ENCODE measurements around the gene TMEM63A. TPM values are rescaled to one million over a fixed set of nuclear protein-coding genes. Genes with fewer than 3 reads are reported as not detected.
"Not testable (repeated sequence)": the region's sequence is repeated elsewhere in the genome, so short reads cannot be mapped to it uniquely, and the experiment has no call there.

The TMEM63A gene
- total RNA-seq: 95.7 TPM

- peak; percentile 94 for ATAC-seq
- peak; percentile 96 for DNase-seq (ENCODE audit: low spot score)
- intact Hi-C loops (cut with DNase I): no loop called here
Observed at GRCh38 chr1:225881959-225882693, at the start of gene TMEM63A. Gene TMEM63A, minus strand, starts transcription at chr1:225882380. Its CDS starts 4,800 bp downstream, at chr1:225877580.

- no peak for ATAC-seq
- DNase-seq (ENCODE audit: low spot score): no peak
- intact Hi-C loops (cut with DNase I): no loop called here
Observed at GRCh38 chr1:225931270-225932136, 49.3 kb upstream of the TMEM63A start.

- ATAC-seq: no peak
Observed at GRCh38 chr1:225930566-225930965, 48.4 kb upstream of the TMEM63A start.

GRCh38 chr1:225929462-225929861, 47.3 kb upstream of the TMEM63A start:
- intact Hi-C loops (cut with DNase I); ATAC-seq; DNase-seq (ENCODE audit: low spot score): not testable (repeated sequence)

More at GRCh38 chr1:225930566-225930965, 48.4 kb upstream of the TMEM63A start:
- no peak for DNase-seq (ENCODE audit: low spot score)
- intact Hi-C loops (cut with DNase I): no loop called here

- intact Hi-C loops (cut with DNase I): no loop called here
- DNase-seq (ENCODE audit: low spot score): no peak
- ATAC-seq: no peak
Observed at GRCh38 chr1:225928186-225929175, 46.3 kb upstream of the TMEM63A start.

GRCh38 chr1:225926551-225927113, 44.5 kb upstream of the TMEM63A start:
- intact Hi-C loops (cut with DNase I): no loop called here
- no peak for ATAC-seq
- DNase-seq (ENCODE audit: low spot score): no peak

GRCh38 chr1:225923692-225924555, 41.7 kb upstream of the TMEM63A start, which contains the start of gene PYCR2:
Gene PYCR2, minus strand, starts transcription at chr1:225924250. Its CDS starts 140 bp downstream, at chr1:225924110.
- DNase-seq (ENCODE audit: low spot score) (peak; percentile 96), ATAC-seq (peak; percentile 99)
- intact Hi-C loops (cut with DNase I): no loop called here

- DNase-seq (ENCODE audit: low spot score): no peak
- ATAC-seq: no peak
- intact Hi-C loops (cut with DNase I): no loop called here
Observed at GRCh38 chr1:225923381-225923691, 41.2 kb upstream of the TMEM63A start.

GRCh38 chr1:225921734-225922709, 39.8 kb upstream of the TMEM63A start:
- intact Hi-C loops (cut with DNase I): no loop called here
- no peak for DNase-seq (ENCODE audit: low spot score)
- no peak for ATAC-seq

GRCh38 chr1:225919906-225920305, 37.7 kb upstream of the TMEM63A start:
- ATAC-seq: no peak
- intact Hi-C loops (cut with DNase I): no loop called here
- DNase-seq (ENCODE audit: low spot score): peak; percentile 74

GRCh38 chr1:225918280-225918679, 36.1 kb upstream of the TMEM63A start:
- DNase-seq (ENCODE audit: low spot score) (no peak), ATAC-seq (no peak)
- intact Hi-C loops (cut with DNase I): no loop called here

GRCh38 chr1:225917536-225917935, 35.4 kb upstream of the TMEM63A start:
- intact Hi-C loops (cut with DNase I): no loop called here
- ATAC-seq: no peak
- no peak for DNase-seq (ENCODE audit: low spot score)

- ATAC-seq: no peak
- no peak for DNase-seq (ENCODE audit: low spot score)
- intact Hi-C loops (cut with DNase I): no loop called here
Observed at GRCh38 chr1:225917101-225917500, 34.9 kb upstream of the TMEM63A start.

- intact Hi-C loops (cut with DNase I): no loop called here
Observed at GRCh38 chr1:225915538-225915991, 33.4 kb upstream of the TMEM63A start.

GRCh38 chr1:225914947-225915346, 32.8 kb upstream of the TMEM63A start:
- intact Hi-C loops (cut with DNase I): no loop called here

More at GRCh38 chr1:225915538-225915991, 33.4 kb upstream of the TMEM63A start:
- ATAC-seq (no peak), DNase-seq (ENCODE audit: low spot score) (no peak)

GRCh38 chr1:225914391-225914790, 32.2 kb upstream of the TMEM63A start:
- DNase-seq (ENCODE audit: low spot score): no peak
- intact Hi-C loops (cut with DNase I): no loop called here
- no peak for ATAC-seq

More at GRCh38 chr1:225914947-225915346, 32.8 kb upstream of the TMEM63A start:
- DNase-seq (ENCODE audit: low spot score): no peak
- no peak for ATAC-seq
